HG03575 (cell line): Measurements from ENCODE around the gene TINAGL1.

ENCODE experiments used
- ATAC-seq: cut with Tn5 transposase; IDR thresholded peaks from one replicate; pipeline ENCODE4 v1.9.1; 2021; ENCODE audit not compliant: unreplicated experiment, insufficient number of reproducible peaks, low FRiP score; ENCODE audit errors: extremely low read depth

The TINAGL1 gene

GRCh38 chr1:31595836-31596736 is 19.8 kb downstream of the TINAGL1 start:
- no peak for ATAC-seq

GRCh38 chr1:31596737-31597097 is 20.4 kb downstream of the TINAGL1 start:
- ATAC-seq, result no peak

GRCh38 chr1:31598980-31599379 is 22.7 kb downstream of the TINAGL1 start:
- no peak for ATAC-seq

- ATAC-seq, result no peak
Measured at GRCh38 chr1:31600641-31601040, 24.3 kb downstream of the TINAGL1 start.

- no peak for ATAC-seq
Measured at GRCh38 chr1:31602081-31602480, 25.8 kb downstream of the TINAGL1 start.

GRCh38 chr1:31605908-31606427 is 29.7 kb downstream of the TINAGL1 start:
- no peak for ATAC-seq

- ATAC-seq, result no peak
Measured at GRCh38 chr1:31607360-31607759, 31.0 kb downstream of the TINAGL1 start.

- ATAC-seq, result no peak
Measured at GRCh38 chr1:31609514-31610118, 33.3 kb downstream of the TINAGL1 start.

GRCh38 chr1:31614414-31615005 is 38.2 kb downstream of the TINAGL1 start:
- no peak for ATAC-seq

GRCh38 chr1:31615414-31615813 is 39.1 kb downstream of the TINAGL1 start:
- no peak for ATAC-seq

- ATAC-seq, result no peak
Measured at GRCh38 chr1:31615939-31616338, 39.6 kb downstream of the TINAGL1 start.

GRCh38 chr1:31617218-31617915 is 41.1 kb downstream of the TINAGL1 start, which contains the start of gene HCRTR1:
Gene HCRTR1, plus strand, starts transcription at chr1:31617689. Its CDS starts 1,504 bp downstream, at chr1:31619193.
- no peak for ATAC-seq

- no peak for ATAC-seq
Measured at GRCh38 chr1:31617916-31618746, 41.8 kb downstream of the TINAGL1 start.

GRCh38 chr1:31618916-31619846 is 42.9 kb downstream of the TINAGL1 start:
- no peak for ATAC-seq

GRCh38 chr1:31620631-31621497 is 44.5 kb downstream of the TINAGL1 start:
- no peak for ATAC-seq

GRCh38 chr1:31621498-31621820 is 45.1 kb downstream of the TINAGL1 start:
- ATAC-seq, result no peak
